Tibial nerve (tissue), 4 donors: Measurements from ENCODE around the gene TTC6. TPM values are rescaled to one million over a fixed set of nuclear protein-coding genes. Genes with fewer than 3 reads are reported as not detected.
A peak's percentile ranks its signal among the peaks of the same experiment; 100 is the strongest.

Source experiments
- DNase-seq, 2 donors: peaks; one replicate each; pipeline ENCODE4 v3.0.0-alpha.2; 2019; ENCODE audit warnings: low spot score in 2 of 2
- H3K27ac ChIP-seq, 4 donors: fragments of 200-600 bp; sonication (generic) in 3 of 4; one replicate each; pipeline ENCODE4 v1.5.1; 2017 to 2019; ENCODE audit warnings: mild to moderate bottlenecking in 1 of 4
- H3K27me3 ChIP-seq, 2 donors: fragments of 200-600 bp; sonication (generic) in 1 of 2; one replicate each; pipeline versions ENCODE4 v1.5.1 to v1.6.0; 2017 to 2019
- H3K36me3 ChIP-seq, 3 donors: fragments of 200-600 bp; sonication (generic); one replicate each; pipeline ENCODE4 v1.5.1; 2018 to 2019
- H3K4me1 ChIP-seq, 4 donors: fragments of 200-600 bp; sonication (generic) in 3 of 4; one replicate each; pipeline ENCODE4 v1.5.1; 2017 to 2019
- H3K4me3 ChIP-seq, 4 donors: fragments of 200-600 bp; sonication (generic) in 3 of 4; one replicate each; pipeline ENCODE4 v1.5.1; 2017 to 2019; ENCODE audit warnings: mild to moderate bottlenecking in 1 of 4, moderate library complexity in 1 of 4
- H3K9me3 ChIP-seq, 4 donors: fragments of 200-600 bp; sonication (generic) in 3 of 4; one replicate each; pipeline ENCODE4 v1.5.1; 2017 to 2019
- EP300 ChIP-seq, 2 donors: sonication (generic); formaldehyde crosslinking; IDR thresholded peaks; one replicate each; pipeline ENCODE4 v1.6.1; 2017; ENCODE audit warnings: antibody characterized with exemption in 2 of 2, mild to moderate bottlenecking in 1 of 2
- POLR2A ChIP-seq, 2 donors: fragments of 450-650 bp; IDR thresholded peaks; one replicate each; pipeline ENCODE4 v1.6.1; 2017; ENCODE audit warnings: antibody characterized with exemption in 2 of 2, mild to moderate bottlenecking in 2 of 2, moderate library complexity in 2 of 2
- WGBS, 2 donors: methylation state at CpG; one replicate each; pipeline ENCODE4 v1.1.5; 2018; 5-methylcytosine and 5-hydroxymethylcytosine counted together
- total RNA-seq, 4 donors: library from RNA; depleted of rRNA; stranded (reverse); fragments of >200 nt; gene quantifications; one replicate each; pipeline ENCODE4 v1.1.0, GENCODE V29; 2016
- TF ChIP-seq, protein P1 (sequence below), 5 experiments: fragments of 200-600 bp in 3 of 5; fragments of 450-650 bp in 2 of 5; sonication (generic) in 3 of 5; IDR thresholded peaks; one replicate each; pipeline ENCODE4 v1.5.1; 2016 to 2019; ENCODE audit warnings: antibody characterized with exemption in 5 of 5, mild to moderate bottlenecking in 3 of 5, moderate library complexity in 2 of 5

TTC6 gene
- total RNA-seq, 4 donors from 2014 or later, result not detected

DNA sequence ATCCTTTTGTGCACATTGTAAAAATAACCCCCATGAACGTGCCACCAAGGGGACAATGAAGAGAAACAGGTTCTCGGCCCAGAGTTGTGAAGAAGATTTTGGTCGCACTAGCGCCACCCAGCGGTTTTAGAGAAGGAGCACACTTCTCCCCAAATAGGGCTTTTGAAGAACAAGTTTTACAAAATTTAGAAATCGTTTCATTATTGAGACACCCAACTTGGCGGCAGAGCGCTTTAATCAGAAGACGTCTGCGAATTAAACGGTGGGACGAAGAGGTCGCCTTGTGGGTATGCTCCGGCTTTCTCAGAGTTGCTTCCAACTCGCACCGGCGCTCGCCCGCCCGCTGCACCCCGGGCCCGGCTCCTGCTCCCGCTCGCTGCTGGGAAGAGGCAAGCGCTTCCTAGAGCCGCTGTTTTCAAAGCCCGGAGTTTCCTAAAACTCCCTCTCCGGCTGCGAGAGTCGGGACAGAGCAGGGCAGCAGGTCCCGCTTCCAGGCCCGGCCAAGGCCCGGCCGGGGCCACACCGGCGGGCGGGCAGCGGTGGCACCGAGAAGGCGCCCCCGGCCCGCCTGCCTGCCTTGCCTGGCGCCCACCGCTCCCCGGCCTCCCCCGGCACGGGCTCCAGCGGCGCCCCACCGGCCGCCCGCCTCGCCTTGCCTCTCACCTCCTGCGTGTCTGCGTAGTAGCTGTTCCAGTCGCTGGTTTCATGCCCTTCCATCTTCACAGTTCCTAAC is 1.0 kb upstream of the TTC6 start:
- peak; percentile 42 to 60 for DNase-seq
- Histone ChIP-seq H3K9me3 (no peaks in the 10 kb centered on the region), H3K4me3 (peak overlapping the region in 3 of 4 donors; percentile 30 to 50 (median 44)), H3K27me3 (peaks cover 8 to 95% of the 10 kb centered on the region in 2 donors), H3K4me1 (peaks cover 0 to 63% (median 21%) of the 10 kb centered on the region in 4 donors), H3K36me3 (no peaks in the 10 kb centered on the region), H3K27ac (peak overlapping the region in 1 of 4 donors; percentile 52)
- TF ChIP-seq, protein P1, sequence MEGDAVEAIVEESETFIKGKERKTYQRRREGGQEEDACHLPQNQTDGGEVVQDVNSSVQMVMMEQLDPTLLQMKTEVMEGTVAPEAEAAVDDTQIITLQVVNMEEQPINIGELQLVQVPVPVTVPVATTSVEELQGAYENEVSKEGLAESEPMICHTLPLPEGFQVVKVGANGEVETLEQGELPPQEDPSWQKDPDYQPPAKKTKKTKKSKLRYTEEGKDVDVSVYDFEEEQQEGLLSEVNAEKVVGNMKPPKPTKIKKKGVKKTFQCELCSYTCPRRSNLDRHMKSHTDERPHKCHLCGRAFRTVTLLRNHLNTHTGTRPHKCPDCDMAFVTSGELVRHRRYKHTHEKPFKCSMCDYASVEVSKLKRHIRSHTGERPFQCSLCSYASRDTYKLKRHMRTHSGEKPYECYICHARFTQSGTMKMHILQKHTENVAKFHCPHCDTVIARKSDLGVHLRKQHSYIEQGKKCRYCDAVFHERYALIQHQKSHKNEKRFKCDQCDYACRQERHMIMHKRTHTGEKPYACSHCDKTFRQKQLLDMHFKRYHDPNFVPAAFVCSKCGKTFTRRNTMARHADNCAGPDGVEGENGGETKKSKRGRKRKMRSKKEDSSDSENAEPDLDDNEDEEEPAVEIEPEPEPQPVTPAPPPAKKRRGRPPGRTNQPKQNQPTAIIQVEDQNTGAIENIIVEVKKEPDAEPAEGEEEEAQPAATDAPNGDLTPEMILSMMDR (IDR thresholded peaks at IDR 0.05), result peak in 4 of 5 experiments; percentile 30 to 41 (median 34)
- TF ChIP-seq EP300 (IDR thresholded peaks at IDR 0.05) (peak in 1 of 2 donors; percentile 51), POLR2A (IDR thresholded peaks at IDR 0.05) (no peak)
- 2 to 3% methylated on average over 54 to 56 of the region's 56 CpGs for WGBS, 2 donors

DNA sequence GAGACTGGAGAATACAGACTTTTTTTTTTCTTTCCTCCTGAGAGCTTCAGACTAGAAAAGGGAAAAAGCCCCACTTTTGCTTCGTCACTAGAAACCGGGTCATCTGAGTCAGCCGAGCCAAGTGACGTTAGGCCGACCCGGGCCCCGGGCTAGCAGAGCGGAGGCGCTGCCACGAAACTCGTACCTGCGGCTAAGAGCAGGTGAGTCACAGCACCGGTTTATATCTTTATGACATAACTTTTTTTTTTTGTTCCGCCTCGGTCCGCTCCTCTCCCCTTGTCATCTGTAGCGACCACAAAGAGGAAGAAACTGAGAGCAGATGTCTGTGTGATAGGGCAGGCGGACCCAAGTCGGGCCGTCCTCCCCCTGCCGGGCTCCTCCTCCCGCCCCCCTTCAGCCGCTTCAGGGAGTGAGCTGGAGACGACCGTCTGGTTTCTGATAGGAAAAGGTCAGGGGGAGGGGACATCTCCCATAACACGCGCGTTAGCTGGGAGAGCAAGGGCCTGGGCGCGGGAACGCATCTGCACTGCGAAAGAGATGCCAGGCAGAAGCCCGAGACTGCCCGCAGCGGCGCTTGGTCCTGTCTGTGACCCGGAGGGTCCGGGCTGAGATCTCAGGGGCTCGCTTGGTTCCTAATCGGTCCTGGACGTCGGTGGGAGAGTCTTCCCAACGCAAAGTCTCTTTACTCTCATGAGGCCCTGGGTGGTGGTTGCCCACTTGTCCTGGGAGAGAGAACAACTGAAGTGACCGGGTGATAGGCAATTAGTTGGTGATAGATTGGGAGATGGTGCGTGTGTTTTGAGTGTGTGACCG is 586 bp downstream of the TTC6 start:
- 8 to 10% methylated on average over 44 to 45 of the region's 46 CpGs for WGBS, 2 donors

DNA sequence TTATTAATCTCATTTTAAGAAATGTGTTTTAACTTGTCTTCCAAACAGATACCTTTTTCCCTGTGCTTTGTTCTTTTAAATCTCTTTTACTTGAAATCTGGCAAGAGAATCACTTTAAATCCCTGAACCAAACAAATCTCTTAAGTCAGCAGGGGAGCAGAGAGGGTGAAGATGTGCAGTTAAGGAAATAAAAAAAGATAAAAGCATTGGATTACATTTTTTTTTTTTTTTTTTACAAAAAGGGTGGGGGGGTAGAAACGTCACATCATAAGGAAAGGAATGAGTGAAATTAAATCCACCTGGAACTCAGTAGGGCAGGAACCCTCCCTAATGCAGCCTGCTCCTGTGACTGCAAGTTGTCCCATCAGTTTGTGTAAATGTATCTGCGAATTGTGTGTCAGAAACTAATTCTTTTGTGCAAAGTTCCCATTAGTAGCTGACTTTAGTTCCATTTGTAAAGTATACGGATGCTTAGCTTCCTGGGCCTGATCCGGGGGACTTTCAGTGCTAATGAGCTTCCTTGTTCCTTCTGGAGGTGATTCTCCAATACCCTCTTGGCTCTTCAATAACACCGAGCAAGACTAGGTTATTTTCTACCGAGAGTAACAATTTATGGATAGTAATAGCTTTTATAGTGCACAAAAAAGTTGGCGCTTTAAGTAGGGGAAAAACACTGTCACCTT is 1.5 kb downstream of the TTC6 start:
- H3K27ac ChIP-seq, result no peak overlapping the region
- H3K9me3 ChIP-seq, result no peaks in the 10 kb centered on the region
- H3K4me1 ChIP-seq, result peaks cover 0 to 67% (median 23%) of the 10 kb centered on the region in 4 donors
- no peaks in the 10 kb centered on the region for H3K36me3 ChIP-seq
- H3K27me3 ChIP-seq, result peaks cover 8 to 95% of the 10 kb centered on the region in 2 donors
- WGBS, 2 donors, result 19 to 27% methylated on average over 7 of the region's 7 CpGs
- H3K4me3 ChIP-seq, result no peak overlapping the region
- TF ChIP-seq EP300 (IDR thresholded peaks at IDR 0.05), result no peak
- TF ChIP-seq, protein P1 (IDR thresholded peaks at IDR 0.05), result no peak
- TF ChIP-seq POLR2A (IDR thresholded peaks at IDR 0.05), result no peak
- DNase-seq, result no peak

More for the DNA sequence above, 586 bp downstream of the TTC6 start:
- TF ChIP-seq, protein P1 (IDR thresholded peaks at IDR 0.05), result no peak
- TF ChIP-seq EP300 (IDR thresholded peaks at IDR 0.05) (no peak), POLR2A (IDR thresholded peaks at IDR 0.05) (no peak)
- peaks cover 8 to 95% of the 10 kb centered on the region in 2 donors for H3K27me3 ChIP-seq
- peak overlapping the region in 1 of 4 donors; percentile 61 for H3K27ac ChIP-seq
- no peaks in the 10 kb centered on the region for H3K36me3 ChIP-seq
- DNase-seq, result no peak
- H3K4me1 ChIP-seq, result peaks cover 0 to 75% (median 23%) of the 10 kb centered on the region in 4 donors
- H3K9me3 ChIP-seq, result no peaks in the 10 kb centered on the region
- H3K4me3 ChIP-seq, result peak overlapping the region in 3 of 4 donors; percentile 11 to 50 (median 34)

DNA sequence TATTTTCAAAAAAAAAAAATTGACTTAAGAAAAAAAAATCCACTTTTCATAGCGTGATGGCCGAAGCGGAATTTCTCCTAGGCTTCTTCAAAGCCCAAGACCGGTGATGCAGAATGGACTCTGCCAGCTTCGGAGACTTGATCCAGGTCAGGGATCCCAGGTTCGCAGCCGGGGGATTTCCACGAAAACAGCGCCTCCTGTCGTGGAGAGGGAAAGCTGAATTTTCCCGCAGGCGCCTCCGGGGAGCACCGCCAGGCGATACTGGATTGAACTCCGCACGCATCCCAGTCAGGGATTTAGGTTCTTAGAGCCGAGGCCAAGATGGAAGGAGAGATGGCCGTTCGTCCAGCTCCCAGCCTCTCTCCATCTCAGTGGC is 2.1 kb downstream of the TTC6 start:
- H3K4me3 ChIP-seq, result no peak overlapping the region
- no peaks in the 10 kb centered on the region for H3K36me3 ChIP-seq
- H3K9me3 ChIP-seq, result no peaks in the 10 kb centered on the region
- TF ChIP-seq, protein P1 (IDR thresholded peaks at IDR 0.05), result peak in 1 of 5 experiments; percentile 14
- TF ChIP-seq EP300 (IDR thresholded peaks at IDR 0.05) (no peak), POLR2A (IDR thresholded peaks at IDR 0.05) (no peak)
- H3K27me3 ChIP-seq, result peaks cover 7 to 95% of the 10 kb centered on the region in 2 donors
- H3K27ac ChIP-seq, result no peak overlapping the region
- WGBS, 2 donors, result 7 to 11% methylated on average over 20 of the region's 20 CpGs
- H3K4me1 ChIP-seq, result peaks cover 0 to 61% (median 23%) of the 10 kb centered on the region in 4 donors
- no peak for DNase-seq
